IMR-90 (cell line): ENCODE results near the gene RGS12. TPM values are rescaled to one million over a fixed set of nuclear protein-coding genes. Genes with fewer than 3 reads are reported as not detected.

Experiments used
- ATAC-seq: fragments of 200-7000 bp; cut with Tn5 transposase; 2 replicates; pipeline ENCODE4 v1.9.1; 2020; ENCODE audit warnings: low read depth, mild to moderate bottlenecking, moderate library complexity
- BruUV-seq: library from RNA; stranded (reverse); fragments of 400-500 nt; replicated peaks from 2 replicates; lab custom pipeline; 2021; lab: Mats Ljungman, UMichigan
- CTCF ChIA-PET: fragments of 300-600 bp; formaldehyde crosslinking; extraction: SDS; loops from one replicate; lab custom pipeline; 2021; ENCODE audit warnings: antibody characterized with exemption; lab: Yijun Ruan, JAX
- POLR2A ChIA-PET: fragments of 300-600 bp; sonication (Branson Sonifier 250); formaldehyde crosslinking; loops from one replicate; lab custom pipeline; 2022; ENCODE audit warnings: antibody characterized with exemption; ENCODE audit not compliant: unreplicated experiment; lab: Charles Lee
- DNase-seq: peaks from one replicate; pipeline ENCODE4 v3.0.0; 2013
- H2AFZ ChIP-seq: replicated peaks from 2 replicates; pipeline ENCODE3; 2013; ENCODE audit warnings: low read length, mild to moderate bottlenecking; ENCODE audit not compliant: poor library complexity
- H2AK5ac ChIP-seq: 2 replicates; pipeline ENCODE4 v1.6.1; 2013; ENCODE audit warnings: low read depth, low read length, inconsistent platforms
- H2AK9ac ChIP-seq: replicated peaks from 2 replicates; pipeline ENCODE3; 2013; ENCODE audit warnings: mild to moderate bottlenecking, low read depth, low read length, moderate library complexity; ENCODE audit not compliant: poor library complexity
- H2BK120ac ChIP-seq: 2 replicates; pipeline ENCODE4 v1.6.1; 2013; ENCODE audit warnings: low read depth, low read length, inconsistent platforms
- H2BK15ac ChIP-seq: 3 replicates; pipeline ENCODE4 v1.6.1; 2013; ENCODE audit warnings: low read depth, low read length, inconsistent platforms
- H2BK20ac ChIP-seq: 2 replicates; pipeline ENCODE4 v1.6.1; 2013; ENCODE audit warnings: low read depth, mild to moderate bottlenecking, inconsistent platforms, low read length, moderate library complexity
- H2BK5ac ChIP-seq: 2 replicates; pipeline ENCODE4 v1.6.1; 2013; ENCODE audit warnings: mild to moderate bottlenecking, low read depth, low read length, inconsistent platforms; ENCODE audit not compliant: poor library complexity, severe bottlenecking
- H3K14ac ChIP-seq: replicated peaks from 2 replicates; pipeline ENCODE4 v1.6.1; 2013; ENCODE audit warnings: low read depth, low read length, inconsistent platforms
- H3K18ac ChIP-seq: 2 replicates; pipeline ENCODE4 v1.6.1; 2013; ENCODE audit warnings: low read depth, low read length, control low read depth
- H3K23ac ChIP-seq: 2 replicates; pipeline ENCODE4 v1.6.1; 2013; ENCODE audit warnings: low read depth, low read length, inconsistent platforms
- H3K27ac ChIP-seq: 2 replicates; pipeline ENCODE4 v1.5.1; 2013; ENCODE audit warnings: mild to moderate bottlenecking, control low read depth, low read length; ENCODE audit not compliant: insufficient read depth
- H3K27me3 ChIP-seq: 2 replicates; pipeline ENCODE4 v1.6.1; 2013; ENCODE audit warnings: low read length; ENCODE audit not compliant: control insufficient read depth, insufficient read depth
- H3K36me3 ChIP-seq: 2 replicates; pipeline ENCODE4 v1.6.1; 2013; ENCODE audit warnings: low read length, mixed read lengths; ENCODE audit not compliant: control insufficient read depth, insufficient read depth
- H3K4ac ChIP-seq: 2 replicates; pipeline ENCODE4 v1.6.1; 2013; ENCODE audit warnings: low read depth, low read length, inconsistent platforms
- H3K4me1 ChIP-seq: 2 replicates; pipeline ENCODE4 v1.6.1; 2013; ENCODE audit warnings: low read length, mixed read lengths; ENCODE audit not compliant: control insufficient read depth, insufficient read depth
- H3K4me2 ChIP-seq: 2 replicates; pipeline ENCODE4 v1.6.1; 2013; ENCODE audit warnings: low read depth, mild to moderate bottlenecking, control low read depth, low read length, moderate library complexity
- H3K4me3 ChIP-seq: 2 replicates; pipeline ENCODE4 v1.5.1; 2013; ENCODE audit warnings: low read depth, mild to moderate bottlenecking, control low read depth, low read length, moderate library complexity; ENCODE audit not compliant: insufficient read depth
- H3K56ac ChIP-seq: 2 replicates; pipeline ENCODE4 v1.6.1; 2013; ENCODE audit warnings: low read length, inconsistent platforms; ENCODE audit not compliant: insufficient read depth; ENCODE audit errors: extremely low read depth
- H3K79me1 ChIP-seq, 2 experiments: 2 replicates each; pipeline ENCODE4 v1.6.1; 2013; ENCODE audit warnings: low read length in 2 of 2, inconsistent platforms in 1 of 2, low read depth in 1 of 2
- H3K9ac ChIP-seq: 2 replicates; pipeline ENCODE4 v1.6.1; 2013; ENCODE audit warnings: low read depth, low read length, control low read depth
- H3K9me1 ChIP-seq: 2 replicates; pipeline ENCODE4 v1.6.1; 2013; ENCODE audit warnings: low read length, inconsistent platforms; ENCODE audit not compliant: insufficient read depth
- H3K9me3 ChIP-seq: 2 replicates; pipeline ENCODE4 v1.6.1; 2013; ENCODE audit warnings: low read length; ENCODE audit not compliant: control insufficient read depth, insufficient read depth
- H4K20me1 ChIP-seq: 2 replicates; pipeline ENCODE4 v1.6.1; 2013; ENCODE audit warnings: low read length, inconsistent platforms; ENCODE audit not compliant: insufficient read depth
- H4K5ac ChIP-seq: 2 replicates; pipeline ENCODE4 v1.6.1; 2013; ENCODE audit warnings: mild to moderate bottlenecking, low read depth, low read length, control low read depth
- H4K8ac ChIP-seq, 2 experiments: 2 replicates each; pipeline ENCODE4 v1.6.1; 2013; ENCODE audit warnings: low read depth in 2 of 2, low read length in 2 of 2, control low read depth in 1 of 2, inconsistent platforms in 1 of 2
- H4K91ac ChIP-seq: 2 replicates; pipeline ENCODE4 v1.6.1; 2013; ENCODE audit warnings: low read depth, low read length, inconsistent platforms; ENCODE audit not compliant: insufficient read depth
- BHLHE40 ChIP-seq: fragments of 150-350 bp; IDR thresholded peaks from 2 replicates; pipeline ENCODE4 v1.6.1; 2016; ENCODE audit warnings: mild to moderate bottlenecking, low read depth, low read length
- FOS ChIP-seq: fragments of 150-350 bp; IDR thresholded peaks from 2 replicates; pipeline ENCODE4 v1.6.1; 2016; ENCODE audit warnings: low read depth, low read length
- MAFK ChIP-seq: IDR thresholded peaks from 2 replicates; pipeline ENCODE4 v1.6.1; 2012; ENCODE audit warnings: low read depth, low read length, improper control_type of control experiment
- SMC3 ChIP-seq: fragments of 150-350 bp; IDR thresholded peaks from 2 replicates; pipeline ENCODE4 v1.6.1; 2016; ENCODE audit warnings: low read depth, mild to moderate bottlenecking, antibody characterized with exemption, low read length, moderate library complexity
- WGBS, 2 experiments: methylation state at CpG; one replicate each; pipeline versions ENCODE4 v1.1.5 to v1.1.7; 2013; ENCODE audit warnings: missing lambda C conversion rate in 2 of 2; ENCODE audit not compliant: insufficient read length in 1 of 2; ENCODE audit errors: extremely low coverage in 2 of 2; 5-methylcytosine and 5-hydroxymethylcytosine counted together
- dilution Hi-C: fragments of 300-500 bp; cut with HindIII; formaldehyde crosslinking; loops from one replicate; pipeline ENCODE4 v1.14.3; 2018; ENCODE audit warnings: low sequenced_read_pairs; ENCODE audit not compliant: unreplicated experiment
- in situ Hi-C: fragments of 300-500 bp; cut with MboI; formaldehyde crosslinking; loops from 3 replicates; pipeline ENCODE4 v1.14.3; 2019; ENCODE audit warnings: low sequenced_read_pairs, inconsistent platforms, mixed read lengths
- intact Hi-C: fragments of 100-400 bp; cut with micrococcal nuclease; formaldehyde crosslinking; loops from 2 replicates; pipeline ENCODE4 v1.10.0; 2022
- polyA plus RNA-seq, 3 experiments: library from polyadenylated mRNA; depleted of rRNA; stranded (reverse); fragments of >200 nt; gene quantifications; 2 replicates each; pipeline ENCODE4 v1.2.3, GENCODE V29; 2012; ENCODE audit warnings: low replicate concordance in 1 of 3
- total RNA-seq: library from RNA; depleted of rRNA; stranded (reverse); fragments of >200 nt; gene quantifications from 2 replicates; pipeline ENCODE4 v1.2.3, GENCODE V29; 2012
- TF ChIP-seq, protein P1 (sequence below): fragments of 150-350 bp; IDR thresholded peaks from 2 replicates; pipeline ENCODE4 v1.6.1; 2016; ENCODE audit warnings: low read depth, mild to moderate bottlenecking, low read length, moderate library complexity, borderline replicate concordance

RGS12 gene
- total and polyA plus RNA-seq, 2 of the 4 experiments (the other 2 are of a cell fraction) = 11.8 to 12.0 TPM

DNA sequence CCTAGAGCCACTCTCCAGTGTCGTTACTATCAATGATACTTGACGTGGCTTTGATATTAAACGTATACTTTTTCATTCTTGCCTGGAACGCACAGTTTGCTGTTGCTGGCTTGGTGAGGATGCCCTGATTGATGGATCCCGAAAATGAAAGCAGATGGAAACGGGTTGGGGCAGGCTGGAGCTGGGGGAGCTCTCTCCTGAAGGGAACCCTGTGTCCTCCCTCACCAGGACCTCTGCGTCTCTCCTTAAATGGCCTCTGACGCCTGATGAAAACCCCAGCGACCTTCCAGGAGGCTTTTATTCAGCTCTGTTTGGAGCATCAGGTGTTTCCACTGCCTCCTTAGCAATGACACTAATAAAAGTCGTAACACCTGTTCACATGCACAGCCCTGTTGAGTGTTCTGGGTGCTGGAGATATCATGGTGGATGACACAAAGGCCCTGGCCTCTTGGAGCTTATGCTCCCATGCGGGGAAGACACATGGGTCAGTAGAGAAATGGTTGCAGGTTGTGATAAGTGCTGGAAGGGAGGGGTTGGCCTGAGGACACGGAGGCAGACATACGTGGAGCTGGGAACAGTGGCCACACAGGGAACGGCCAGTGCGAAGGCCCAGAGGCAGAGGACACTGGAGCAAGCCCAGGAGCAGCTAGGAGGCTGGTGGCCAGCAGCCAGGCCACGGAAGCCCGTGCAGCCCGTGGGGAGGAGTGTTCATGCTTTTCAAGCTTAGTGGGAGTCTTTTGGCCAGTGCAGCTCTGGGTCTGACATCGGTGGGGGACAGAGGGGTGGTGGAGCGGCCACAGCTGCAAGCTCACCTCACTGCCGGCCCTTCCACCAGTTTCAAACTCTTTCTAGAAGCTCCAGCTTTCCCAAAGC is 36.4 kb upstream of the RGS12 start:
- in situ Hi-C loops (no loop called here), intact Hi-C loops (no loop called here)

More for the DNA sequence above, 36.4 kb upstream of the RGS12 start:
- Histone ChIP-seq H3K4me3 (no peak overlapping the region), H4K5ac (no peak overlapping the region), H2AK9ac (no peak overlapping the region), H3K4me1 (no peaks in the 10 kb centered on the region), H4K8ac (no peak overlapping the region), H4K91ac (no peak overlapping the region), H3K9me1 (no peaks in the 10 kb centered on the region), H3K4me2 (no peak overlapping the region), H2BK120ac (no peak overlapping the region), H3K4ac (no peak overlapping the region), H3K56ac (no peak overlapping the region), H4K20me1 (no peaks in the 10 kb centered on the region), H2BK5ac (no peak overlapping the region), H3K27ac (no peak overlapping the region), H3K27me3 (no peaks in the 10 kb centered on the region; the same call in 1 of the 2 replicates), H3K9me3 (no peaks in the 10 kb centered on the region), H3K14ac (no peak overlapping the region), H2BK15ac (no peak overlapping the region), H2AK5ac (no peak overlapping the region), H2AFZ (no peak overlapping the region), H3K9ac (no peak overlapping the region), H3K79me1 (no peaks in the 10 kb centered on the region), H3K36me3 (no peaks in the 10 kb centered on the region), H3K23ac (no peak overlapping the region), H3K18ac (no peak overlapping the region), H2BK20ac (no peak overlapping the region)
- ChIA-PET CTCF (no interaction called here), POLR2A (no interaction called here)
- no peak for ATAC-seq
- dilution Hi-C loops = no loop called here
- TF ChIP-seq SMC3 (no peak), BHLHE40 (no peak), MAFK (no peak), FOS (no peak)
- TF ChIP-seq, protein P1, sequence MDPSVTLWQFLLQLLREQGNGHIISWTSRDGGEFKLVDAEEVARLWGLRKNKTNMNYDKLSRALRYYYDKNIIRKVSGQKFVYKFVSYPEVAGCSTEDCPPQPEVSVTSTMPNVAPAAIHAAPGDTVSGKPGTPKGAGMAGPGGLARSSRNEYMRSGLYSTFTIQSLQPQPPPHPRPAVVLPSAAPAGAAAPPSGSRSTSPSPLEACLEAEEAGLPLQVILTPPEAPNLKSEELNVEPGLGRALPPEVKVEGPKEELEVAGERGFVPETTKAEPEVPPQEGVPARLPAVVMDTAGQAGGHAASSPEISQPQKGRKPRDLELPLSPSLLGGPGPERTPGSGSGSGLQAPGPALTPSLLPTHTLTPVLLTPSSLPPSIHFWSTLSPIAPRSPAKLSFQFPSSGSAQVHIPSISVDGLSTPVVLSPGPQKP = no peak
- no TSS peak for BruUV-seq
- 90% methylated on average over 4 of the region's 21 CpGs; no CpG with 5 or more reads in 1 of the 2 experiments for WGBS, 2 experiments
- DNase-seq = no peak
